Fibroblast of pulmonary artery (primary cell): ENCODE data around the gene HLCS.

ENCODE experiments used
- DNase-seq: peaks from one replicate; pipeline ENCODE4 v3.0.0-alpha.2; 2010; ENCODE audit warnings: low read depth
- H3K4me3 ChIP-seq: replicated peaks from 2 replicates; pipeline ENCODE4 v1.5.1; 2011; ENCODE audit warnings: low read depth, mild to moderate bottlenecking, control low read depth, low read length, moderate library complexity
- CTCF ChIP-seq: IDR thresholded peaks from 2 replicates; pipeline ENCODE4 v1.5.1; 2011; ENCODE audit warnings: mild to moderate bottlenecking, control low read depth, low read length, inconsistent platforms; ENCODE audit errors: missing control alignments

The HLCS gene

DNA sequence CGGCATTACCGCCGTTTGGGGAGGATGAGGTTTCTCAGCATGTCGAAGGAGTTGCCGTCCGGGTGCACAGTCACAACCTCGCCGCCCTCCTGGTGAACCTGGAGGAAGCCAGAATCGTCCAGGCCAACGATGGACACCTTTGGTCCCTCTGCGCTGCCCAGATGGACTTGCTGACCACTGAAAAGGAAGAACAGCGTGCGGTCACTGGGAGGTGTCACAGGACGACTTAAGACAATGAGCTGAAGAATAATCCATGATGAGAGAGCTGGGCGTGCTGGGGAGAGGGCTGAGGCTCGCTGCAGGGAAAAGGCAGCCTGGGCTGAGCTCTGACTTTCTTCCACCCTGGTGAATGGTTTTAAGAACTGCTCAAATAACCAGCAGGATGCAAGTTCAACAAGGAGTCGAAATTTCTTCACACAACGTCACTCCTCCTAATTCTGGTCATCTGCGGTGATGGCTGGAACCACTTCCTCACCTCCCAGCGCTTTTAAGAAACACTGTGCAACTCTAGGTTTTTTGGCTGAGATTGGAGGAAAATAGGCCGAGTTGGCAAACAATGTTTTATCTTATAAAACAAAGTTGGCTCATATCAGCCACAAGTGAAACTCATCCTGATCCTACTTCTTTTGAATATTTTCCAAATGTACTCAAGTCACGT, 212.1 kb downstream of the HLCS start:
- TF ChIP-seq CTCF = no peak
- DNase-seq = no peak
- no peak overlapping the region for H3K4me3 ChIP-seq

DNA sequence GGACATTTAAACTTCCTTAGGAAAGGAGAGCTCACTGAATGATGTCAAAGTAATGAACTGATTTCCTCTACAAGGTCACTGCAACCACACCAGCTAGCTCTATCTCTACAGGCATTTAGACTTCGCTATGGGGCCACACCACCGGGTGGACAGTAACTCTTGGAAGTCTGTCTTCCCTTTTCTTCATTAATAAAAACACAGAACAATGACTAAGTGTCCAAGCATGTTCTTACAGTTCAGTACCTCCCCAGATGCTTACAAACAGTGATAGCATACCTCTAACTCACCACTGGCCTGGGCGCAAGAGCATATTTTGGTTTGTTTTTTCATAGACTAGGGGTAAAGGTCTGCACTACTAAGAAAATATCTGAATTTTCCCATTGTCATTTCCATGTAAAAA, 212.9 kb downstream of the HLCS start:
- DNase-seq = peak; percentile 55
- no peak overlapping the region for H3K4me3 ChIP-seq
- TF ChIP-seq CTCF = no peak

- no peak for DNase-seq
- TF ChIP-seq CTCF = no peak
- no peak overlapping the region for H3K4me3 ChIP-seq
These were observed 215.1 kb downstream of the HLCS start for GRCh38 chr21:36751383-36751782.

- no peak overlapping the region for H3K4me3 ChIP-seq
- TF ChIP-seq CTCF = no peak
- no peak for DNase-seq
These were observed 215.9 kb downstream of the HLCS start for GRCh38 chr21:36750576-36750959.

- DNase-seq = peak; percentile 44
- no peak for TF ChIP-seq CTCF
These were observed 216.4 kb downstream of the HLCS start for GRCh38 chr21:36749935-36750575.

DNA sequence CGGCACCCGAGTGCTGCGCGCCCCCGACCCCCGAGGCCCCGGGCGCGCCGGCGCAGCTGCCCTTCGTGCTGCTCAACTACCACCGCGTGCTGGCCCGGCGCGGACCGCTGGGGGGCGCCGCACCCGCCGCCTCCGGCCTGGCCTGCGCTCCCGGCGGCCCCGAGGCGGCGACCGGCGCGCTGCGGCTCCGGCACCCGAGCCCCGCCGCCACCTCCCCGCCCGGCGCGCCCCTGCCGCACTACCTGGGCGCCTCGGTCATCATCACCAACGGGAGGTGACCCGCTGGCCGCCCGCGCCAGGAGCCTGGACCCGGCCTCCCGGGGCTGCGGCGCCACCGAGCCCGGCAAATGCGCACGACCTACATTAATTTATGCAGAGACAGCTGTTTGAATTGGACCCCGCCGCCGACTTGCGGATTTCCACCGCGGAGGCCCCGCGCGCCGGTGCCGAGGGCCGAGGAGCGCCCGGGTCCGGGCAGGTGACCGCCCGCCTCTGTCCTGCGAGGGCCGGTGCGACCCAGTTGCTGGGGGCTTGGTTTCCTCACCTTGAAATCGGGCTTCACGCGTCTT, 218.6 kb downstream of the HLCS start:
- no peak for TF ChIP-seq CTCF
- DNase-seq = peak; percentile 42
- peak overlapping the region; percentile 27 for H3K4me3 ChIP-seq

More at GRCh38 chr21:36749935-36750575, 216.4 kb downstream of the HLCS start:
- no peak overlapping the region for H3K4me3 ChIP-seq
